Stimulated activated CD8-positive, alpha-beta memory T cell treated with anti-CD3 and anti-CD28 coated beads, Interleukin-4, amount 100 ng/mL, for 4 hours (primary cell): Measurements from ENCODE around the gene EPB41L2.

Experiments
- DNase-seq, 2 donors: peaks; one replicate each; pipeline ENCODE4 v3.0.0-alpha.2; 2020; ENCODE audit warnings: low read depth in 2 of 2, low spot score in 1 of 2

The EPB41L2 gene

DNA sequence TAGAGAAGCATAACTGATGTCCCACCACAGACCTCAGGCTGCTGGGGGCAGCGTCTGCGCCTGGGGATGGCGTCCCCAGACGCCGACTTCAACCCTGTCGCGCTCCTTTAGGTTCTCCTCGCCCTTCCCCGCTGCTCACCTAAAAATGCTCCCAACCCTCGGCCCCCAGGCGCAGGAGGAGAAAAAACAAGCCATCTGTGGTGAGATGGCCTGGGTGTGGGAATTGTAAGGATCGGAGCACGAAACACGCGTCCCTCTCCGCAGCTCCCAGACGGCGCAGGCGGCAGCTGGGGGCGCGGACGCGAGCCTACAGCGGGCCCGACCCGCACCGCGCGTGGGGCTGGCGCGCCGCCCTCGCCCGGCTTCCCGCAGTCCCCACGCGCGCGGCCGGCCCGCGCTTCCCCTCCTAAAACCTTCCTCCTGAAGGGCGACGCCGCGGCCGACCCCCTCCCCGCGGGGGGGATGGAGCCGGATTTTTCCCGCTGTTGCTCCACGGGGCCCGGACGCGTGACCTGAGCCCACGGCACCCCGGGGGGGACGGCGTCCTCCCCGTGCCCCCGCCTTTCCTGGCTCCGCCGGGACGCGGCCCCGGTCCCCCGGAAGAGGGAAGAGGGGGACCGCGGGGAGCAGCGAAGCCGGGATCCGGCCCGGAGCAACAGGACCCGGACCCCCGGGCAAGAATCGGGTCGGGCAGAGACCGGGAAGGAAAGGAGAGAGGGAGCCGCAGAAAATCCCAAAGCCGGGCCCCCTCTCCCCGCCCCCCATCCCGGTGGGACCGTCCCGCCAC is 611 bp downstream of the EPB41L2 start:
- no peak for DNase-seq

DNA sequence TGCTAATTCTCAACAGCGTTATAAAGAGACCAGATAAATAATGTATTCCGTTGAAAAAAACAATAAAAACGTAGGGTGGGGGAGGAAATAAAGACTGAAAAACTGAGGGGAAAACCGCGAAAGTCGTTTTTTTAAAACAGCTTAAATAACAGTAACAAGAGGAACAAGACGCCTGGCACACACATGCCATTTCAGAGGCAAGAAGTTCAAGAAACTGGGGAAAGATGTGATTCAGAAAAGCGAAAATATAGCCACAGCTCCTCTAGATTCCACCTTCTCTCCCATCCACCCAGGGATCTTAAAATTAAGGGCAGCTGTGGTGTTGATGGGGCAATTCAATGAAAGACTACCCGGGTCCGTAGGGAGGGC is 1.3 kb downstream of the EPB41L2 start:
- no peak for DNase-seq

DNA sequence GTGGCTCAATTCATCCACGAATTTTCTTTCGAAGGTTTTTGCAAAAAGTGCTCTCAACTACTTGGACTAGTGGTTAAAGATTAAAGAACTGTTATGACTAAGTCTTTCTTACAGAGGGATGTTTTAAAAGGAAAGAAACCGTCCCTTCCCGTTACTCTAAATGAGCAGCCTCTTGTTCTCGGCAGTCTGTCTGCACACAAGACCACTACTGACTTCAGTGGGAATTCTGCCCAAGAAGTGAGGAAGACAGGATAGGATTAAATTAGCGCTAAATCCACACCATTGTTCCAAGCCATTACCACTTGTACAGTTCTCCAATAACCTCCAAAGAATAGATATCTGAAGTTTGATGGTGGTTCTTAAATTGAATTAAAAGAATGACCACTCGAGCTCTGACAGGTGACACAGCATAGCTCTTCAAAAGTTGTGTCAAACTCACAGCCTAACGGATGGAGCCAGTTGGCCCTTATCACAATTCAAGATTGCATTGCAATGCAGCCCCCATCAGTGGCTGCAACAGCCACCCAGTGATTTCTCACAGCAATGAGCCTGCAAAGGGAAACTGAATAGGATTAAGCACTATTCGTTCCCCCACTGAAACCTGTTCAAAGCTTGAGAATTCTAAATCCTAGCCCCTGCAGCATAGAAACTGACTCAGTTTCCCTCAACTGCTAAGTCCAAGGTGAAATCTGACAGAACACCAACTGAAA is 1.8 kb downstream of the EPB41L2 start:
- DNase-seq: no peak

DNA sequence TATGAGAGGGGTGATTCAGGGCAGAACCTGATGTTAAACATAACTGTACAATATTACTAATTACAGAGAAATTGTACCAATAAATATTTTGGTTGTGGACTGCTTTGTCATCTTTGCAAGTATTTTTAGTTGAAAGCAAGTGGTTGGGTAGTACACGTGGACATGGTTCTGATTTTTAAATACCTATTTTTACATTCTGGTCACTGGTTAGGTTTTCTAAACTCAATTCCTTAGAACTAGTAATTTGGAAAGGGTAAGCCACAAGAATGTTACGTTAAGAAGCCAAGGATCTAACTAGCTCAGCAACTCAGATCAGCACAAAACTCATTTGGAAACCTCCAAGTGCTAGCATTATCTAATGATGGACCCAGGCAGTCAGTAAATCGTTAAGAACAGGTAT is 2.7 kb downstream of the EPB41L2 start:
- no peak for DNase-seq

DNA sequence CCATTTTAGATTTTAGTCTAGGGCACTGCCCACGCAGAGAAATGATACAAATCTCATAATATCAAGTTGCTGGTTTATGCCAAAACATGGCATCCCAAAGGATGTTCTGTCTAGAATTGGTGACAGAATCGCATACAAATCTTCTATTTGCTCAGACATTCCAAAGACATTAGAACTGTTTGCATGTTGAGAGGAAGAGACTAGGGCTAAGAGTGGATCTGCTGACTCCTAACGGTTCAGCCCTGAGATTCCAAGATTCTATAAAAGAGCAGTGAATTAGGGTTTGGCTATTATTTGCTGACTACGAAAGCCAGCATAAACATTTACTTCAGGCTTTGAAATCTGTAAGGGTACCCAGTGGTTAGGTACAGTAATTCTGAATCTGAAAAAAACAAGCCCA is 3.6 kb downstream of the EPB41L2 start:
- no peak for DNase-seq

DNA sequence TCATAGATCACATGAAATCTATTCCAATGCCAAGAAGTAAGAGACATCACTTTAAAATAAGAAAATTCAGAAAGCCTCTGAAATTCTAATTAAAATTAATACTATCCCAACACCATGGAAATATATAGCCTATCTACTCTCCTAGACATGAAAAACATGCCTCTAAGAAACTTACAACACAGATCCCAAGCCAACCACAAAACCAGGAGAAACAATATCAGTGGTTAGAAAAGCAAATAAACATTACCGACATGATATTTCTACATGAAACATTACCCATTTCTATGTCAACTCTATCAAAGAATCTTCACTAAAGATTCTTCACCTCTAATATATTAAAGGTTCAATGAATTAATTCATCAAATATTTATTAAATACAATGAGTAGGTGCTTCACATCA is 4.8 kb downstream of the EPB41L2 start:
- DNase-seq: no peak

DNA sequence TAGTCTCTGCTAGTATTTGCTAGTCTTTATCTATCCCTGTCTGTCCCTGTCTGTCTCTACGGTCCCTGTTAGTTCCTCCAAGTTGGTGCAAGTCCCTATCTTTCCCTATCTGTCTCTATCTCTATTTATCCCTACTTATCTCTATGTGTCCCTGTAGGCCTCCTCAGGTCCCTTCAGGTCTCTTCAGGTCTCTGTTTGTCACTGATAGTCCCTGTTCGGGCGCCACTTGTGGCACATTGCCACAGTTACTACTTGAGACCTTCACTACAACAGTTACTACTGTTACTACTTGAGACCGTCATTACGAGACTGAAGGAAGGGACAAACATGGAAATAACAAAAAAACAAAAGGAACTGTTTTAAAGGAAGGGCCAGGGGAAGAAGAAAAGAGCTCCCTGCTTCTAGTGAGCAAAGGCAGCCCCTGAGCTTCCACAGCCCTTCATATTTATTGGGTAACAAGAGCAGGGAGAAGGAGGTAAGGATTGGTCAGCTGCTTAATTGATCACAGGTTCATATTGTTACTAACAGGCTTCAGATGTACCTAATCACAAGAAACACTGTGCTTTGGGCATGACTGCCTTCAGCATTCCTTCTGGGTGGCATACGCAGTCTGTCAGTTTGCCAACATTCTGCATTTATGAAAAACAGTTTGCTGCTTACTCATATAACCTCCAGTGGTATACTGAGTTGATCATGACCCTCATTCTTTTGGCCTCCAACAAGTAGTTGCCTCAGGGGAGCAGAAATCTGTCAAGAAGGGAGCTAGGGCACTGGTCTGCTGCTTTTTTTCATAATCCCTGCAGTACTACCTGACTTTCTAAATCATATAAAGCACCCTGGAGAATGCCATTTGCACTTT is 8.4 kb downstream of the EPB41L2 start:
- DNase-seq: no peak

DNA sequence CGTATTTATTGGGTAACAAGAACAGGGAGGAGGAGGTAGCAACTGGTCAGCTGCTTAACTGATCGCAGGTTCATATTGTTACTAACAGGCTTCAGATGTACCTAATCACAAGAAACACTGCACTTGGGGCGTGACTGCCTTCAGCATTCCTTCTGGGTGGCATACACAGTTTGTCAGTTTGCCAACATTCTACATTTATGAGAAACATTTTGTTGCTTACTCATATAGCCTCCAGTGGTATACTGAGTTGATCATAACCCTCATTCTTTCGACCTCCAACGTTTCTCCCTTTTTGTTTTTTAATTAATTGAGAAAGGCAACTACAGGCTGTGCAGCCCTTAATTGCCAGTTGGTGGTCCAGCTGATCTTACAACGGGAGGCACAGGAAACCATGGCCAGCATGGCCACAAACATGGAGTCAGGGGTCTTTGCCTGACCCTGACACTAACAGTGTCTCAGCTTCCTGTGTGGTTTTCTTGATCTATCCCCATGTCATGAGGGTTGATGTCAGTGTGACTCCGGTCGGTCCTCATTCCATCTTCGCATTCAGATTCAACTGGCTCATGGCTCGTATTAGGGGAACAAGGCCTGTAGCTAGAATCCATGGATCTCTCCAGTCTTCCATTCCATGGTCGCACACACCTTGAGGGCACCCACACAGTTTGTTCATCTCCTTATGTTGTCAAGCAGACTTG is 9.4 kb downstream of the EPB41L2 start:
- no peak for DNase-seq

DNA sequence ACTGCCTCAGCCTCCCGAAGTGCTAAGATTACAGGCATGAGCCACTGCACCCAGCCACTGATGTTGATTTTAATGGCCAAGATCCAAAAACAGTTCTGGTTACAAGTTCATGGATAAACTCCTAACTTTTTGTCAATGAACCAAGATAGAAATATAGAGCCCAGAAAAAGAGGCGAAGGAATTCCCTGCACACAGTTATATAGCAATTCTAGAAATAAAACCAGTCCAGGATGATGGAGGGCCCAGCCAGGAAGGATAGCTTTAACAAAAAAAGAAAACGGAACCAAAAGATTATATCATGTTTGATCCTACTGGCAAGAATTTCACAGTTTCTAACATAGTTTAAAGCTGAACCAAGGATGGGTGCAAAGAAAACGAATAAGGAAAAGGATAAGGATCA is 10.9 kb downstream of the EPB41L2 start:
- no peak for DNase-seq

DNA sequence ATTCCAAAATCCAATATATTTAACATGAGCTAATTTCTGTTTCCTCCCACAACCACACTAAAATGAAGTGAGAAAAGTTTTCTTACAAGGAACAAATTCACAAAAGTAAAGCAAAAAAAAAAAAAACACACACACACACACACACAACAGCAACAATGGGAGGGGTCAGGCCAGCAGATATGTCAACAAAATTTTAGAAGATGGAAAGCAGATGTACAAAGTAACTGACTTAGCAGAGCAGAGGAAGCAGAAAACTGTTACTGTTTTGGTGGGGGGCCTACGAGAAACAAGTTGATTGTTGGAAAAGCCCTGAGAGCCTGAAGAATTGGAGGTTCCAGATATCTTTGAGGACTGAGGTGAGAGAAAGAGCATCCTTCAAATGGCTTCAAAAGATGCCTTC is 11.7 kb downstream of the EPB41L2 start:
- no peak for DNase-seq

DNA sequence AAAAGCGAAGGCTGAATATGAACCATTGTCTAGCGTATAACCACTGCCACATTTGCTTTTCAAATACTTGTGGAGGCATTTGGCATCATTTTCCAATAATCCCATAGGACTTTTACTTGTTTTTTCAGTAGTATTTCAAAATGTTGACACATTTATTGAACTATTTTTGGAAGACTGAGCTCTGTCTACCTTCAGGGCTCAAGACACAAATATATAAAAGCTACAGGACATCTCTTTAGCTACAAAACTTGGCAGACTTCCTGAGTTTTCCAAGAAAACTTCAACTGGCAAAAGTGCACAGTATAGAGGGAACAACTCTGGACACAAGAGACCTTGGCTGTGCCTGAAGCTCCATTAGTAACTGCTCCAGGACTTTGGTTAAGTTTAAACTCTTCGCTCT is 13.4 kb downstream of the EPB41L2 start:
- DNase-seq: no peak

DNA sequence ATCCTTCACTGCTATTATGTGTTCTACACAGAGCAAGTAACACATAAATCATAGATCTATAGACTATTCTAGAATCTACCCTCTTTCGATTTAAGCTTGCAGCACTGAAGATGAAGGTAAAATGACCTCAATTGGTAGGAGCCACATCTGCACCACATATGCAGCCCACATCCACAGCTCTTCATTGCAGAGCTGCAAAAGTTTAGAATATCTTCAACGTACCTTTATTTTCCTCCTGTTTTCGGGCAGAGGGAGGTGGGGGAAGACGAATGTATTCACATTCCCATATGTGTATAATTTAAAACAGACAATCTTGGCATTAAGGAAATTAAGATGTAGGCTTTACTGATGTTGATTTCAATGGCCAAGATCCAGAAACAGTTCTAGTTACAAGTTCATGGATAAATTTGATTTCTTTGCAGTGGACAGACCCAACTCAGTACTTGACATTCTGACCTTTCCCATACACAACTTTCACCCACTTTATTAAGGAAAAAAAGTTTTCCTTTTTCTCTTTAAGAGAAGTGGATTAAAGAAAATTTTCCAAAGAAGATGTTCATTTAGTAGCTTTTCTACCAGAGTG is 14.0 kb downstream of the EPB41L2 start:
- no peak for DNase-seq

DNA sequence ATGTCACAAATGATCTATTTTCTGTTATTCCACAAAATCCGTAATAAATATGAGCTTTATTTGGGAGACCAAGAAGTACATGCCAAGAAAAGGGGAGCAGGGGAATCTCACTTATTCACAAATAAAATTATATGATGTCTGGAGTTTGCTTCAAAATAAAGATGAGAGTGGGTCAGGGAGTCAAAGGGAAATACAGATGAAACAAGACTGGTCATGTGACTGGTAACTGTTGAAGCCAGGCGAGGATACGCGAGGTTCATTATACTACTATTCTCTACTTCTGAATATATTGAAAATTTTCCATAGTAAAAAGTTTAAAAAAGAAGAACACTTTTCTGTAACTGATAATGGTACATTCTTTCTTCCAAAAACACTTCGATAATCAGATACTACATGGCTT is 14.6 kb downstream of the EPB41L2 start:
- no peak for DNase-seq

DNA sequence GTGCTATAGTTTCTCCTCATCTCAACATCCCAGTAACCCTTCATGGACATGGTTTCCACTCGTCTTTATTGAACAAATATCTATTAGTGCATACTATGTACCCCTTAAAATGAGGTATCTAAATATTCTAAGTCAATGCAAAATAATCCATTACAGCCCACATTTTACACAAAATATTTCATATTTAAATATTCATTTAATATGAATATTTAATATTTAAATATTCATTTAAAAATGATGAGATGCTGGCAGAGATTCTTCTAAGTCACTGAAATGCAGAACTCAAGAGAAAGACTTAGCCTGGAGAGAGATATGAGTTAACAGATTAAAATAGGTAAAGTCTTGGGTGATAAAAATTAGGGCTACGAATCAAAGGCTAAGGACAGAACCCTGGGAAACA is 17.9 kb downstream of the EPB41L2 start:
- no peak for DNase-seq

DNA sequence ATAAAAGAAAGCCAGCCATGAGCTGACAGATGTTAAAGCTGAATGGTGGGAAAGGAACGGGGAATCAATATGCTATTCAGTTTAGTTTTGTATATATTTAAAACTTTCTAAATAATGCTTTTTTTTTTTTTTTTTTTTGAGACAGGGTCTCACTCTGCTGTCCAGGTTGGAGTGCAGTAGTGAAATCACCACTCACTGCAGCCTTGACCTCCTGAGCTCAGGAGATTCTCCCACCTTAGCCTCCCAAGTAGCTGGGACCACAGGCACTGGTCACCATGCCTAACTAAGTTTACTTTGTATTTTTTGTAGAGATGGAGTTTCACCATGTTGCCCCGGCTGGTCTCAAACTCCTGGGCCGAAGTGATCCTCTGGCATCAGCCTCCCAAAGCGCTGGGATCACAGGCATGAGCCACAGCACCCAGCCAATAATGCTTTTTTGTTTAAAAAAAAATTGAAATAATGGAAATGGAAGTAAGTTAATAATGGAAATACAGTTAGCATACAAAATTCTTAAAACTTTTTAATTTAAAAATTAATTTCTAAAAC is 19.1 kb downstream of the EPB41L2 start:
- no peak for DNase-seq

DNA sequence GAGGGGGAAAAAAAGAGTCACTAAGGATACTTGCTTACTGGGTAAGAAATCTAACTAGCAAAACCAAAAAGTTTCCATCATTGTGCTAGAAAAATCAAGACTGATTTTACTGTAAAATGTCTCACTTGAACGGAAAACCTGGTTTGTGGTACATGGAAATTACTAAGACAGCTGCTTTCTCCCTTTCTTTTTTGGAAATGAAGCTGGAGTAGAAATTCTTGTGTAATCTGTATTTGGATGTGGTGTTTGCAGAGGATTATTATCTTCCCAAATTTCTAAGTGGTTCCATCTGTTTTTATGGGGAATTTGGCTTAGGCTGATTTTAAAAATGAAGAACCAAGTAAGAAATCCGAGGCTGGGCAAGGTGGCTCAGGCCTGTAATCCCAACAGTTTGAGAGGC is 20.4 kb downstream of the EPB41L2 start:
- no peak for DNase-seq

DNA sequence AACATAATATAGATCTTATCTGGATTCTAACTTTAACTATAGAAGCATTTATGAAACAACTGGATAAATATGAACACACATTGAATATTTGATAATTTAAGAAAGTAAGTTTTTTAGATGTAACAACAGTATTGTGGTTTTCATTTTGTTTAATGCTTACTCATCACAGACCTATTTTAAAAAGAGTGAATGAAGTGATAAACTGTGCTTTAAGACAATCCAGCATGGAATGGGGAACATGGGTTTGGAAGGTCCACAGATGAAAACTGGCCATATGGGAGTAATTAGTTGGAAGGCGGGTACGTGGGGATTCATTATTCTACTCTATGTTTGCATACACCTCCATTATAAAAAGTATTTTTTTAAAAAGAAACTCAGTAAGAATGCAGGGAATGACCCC is 21.2 kb downstream of the EPB41L2 start:
- DNase-seq: no peak

DNA sequence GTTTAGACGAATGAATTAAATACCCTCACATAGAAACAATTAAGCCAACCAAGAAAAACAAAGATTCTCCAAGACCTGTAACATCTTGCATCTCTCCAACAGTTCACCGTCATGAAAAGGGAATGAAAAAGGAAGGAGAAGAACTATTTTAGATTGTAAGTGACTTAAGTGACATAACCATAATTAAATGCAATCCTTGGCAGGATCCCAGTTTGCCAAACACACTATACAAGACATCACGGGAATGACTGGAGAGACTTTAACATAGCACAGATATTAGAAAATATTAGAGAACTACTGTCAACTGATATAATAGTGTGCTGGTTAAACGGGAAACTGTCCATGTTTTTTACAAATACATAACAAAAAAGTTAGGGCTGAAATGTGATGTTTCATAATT is 22.2 kb downstream of the EPB41L2 start:
- DNase-seq: no peak

DNA sequence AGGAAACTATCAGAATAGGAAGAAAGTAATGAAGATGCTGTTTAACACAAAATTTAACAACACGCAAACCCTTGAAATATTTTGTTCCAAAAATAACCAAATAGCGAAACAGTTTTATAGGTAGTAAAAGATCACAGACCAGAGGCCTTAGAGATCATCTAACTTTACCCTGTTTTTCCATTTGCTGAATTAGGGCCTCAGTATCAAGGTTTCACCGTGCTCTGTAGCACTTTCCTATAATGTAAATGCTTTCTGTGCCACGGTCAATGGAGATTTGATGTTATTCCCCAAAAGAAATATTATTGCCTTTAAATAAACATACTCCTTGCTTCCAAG is 23.7 kb downstream of the EPB41L2 start:
- no peak for DNase-seq

DNA sequence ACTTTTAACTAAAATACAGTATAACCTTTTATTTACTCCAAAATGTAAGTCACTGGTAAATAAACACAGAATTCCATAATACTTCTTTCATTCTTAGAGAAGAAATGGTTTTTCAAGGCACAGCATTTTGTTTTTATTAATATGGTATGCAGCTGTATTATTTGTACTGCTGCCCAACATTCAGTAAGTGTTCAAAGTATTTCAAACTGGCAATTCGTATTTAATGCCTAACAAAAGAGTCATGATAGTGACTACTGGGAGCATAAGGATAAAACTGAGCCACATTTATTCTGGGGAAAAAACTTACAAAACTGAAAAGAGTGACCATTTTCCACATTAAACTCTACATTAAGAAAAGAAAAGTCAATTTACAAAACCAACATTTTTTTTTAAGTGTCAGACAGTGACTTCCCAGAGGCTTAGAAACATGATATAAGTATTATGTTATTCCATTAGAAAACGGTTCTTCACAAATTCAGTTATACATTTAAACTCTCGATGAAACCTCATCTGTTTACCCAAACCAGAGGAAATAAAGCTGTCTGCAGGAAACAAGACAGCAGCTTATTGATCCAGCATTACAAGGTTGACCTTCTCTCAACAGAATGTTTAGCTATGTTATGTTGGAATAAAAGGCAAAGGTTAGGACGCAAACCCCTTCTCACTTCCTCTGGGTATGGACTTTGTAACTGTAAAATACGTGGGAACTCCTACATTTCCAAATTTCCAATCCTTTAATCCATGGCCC is 24.3 kb downstream of the EPB41L2 start:
- DNase-seq: no peak
